CD4-positive, CD25-positive, alpha-beta regulatory T cell (primary cell): Measurements from ENCODE around the gene PEX11A. TPM values are rescaled to one million over a fixed set of nuclear protein-coding genes. Genes with fewer than 3 reads are reported as not detected.

Source experiments
- ATAC-seq, 2 donors: fragments of 150-1000 bp; cut with Tn5 transposase; one replicate each; pipeline ENCODE4 v1.10.0; 2021; ENCODE audit warnings: low read depth in 2 of 2, moderate number of reproducible peaks in 2 of 2, moderate library complexity in 1 of 2
- DNase-seq, 3 donors: peaks; one replicate each; pipeline versions ENCODE4 v3.0.0 to v3.0.0-alpha.2; 2012 to 2022; ENCODE audit warnings: mixed read lengths in 1 of 3
- H3K27ac ChIP-seq: one replicate; pipeline ENCODE4 v1.7.0; 2013; ENCODE audit warnings: mild to moderate bottlenecking, low read length; ENCODE audit not compliant: insufficient read depth, poor library complexity, severe bottlenecking
- H3K27me3 ChIP-seq: one replicate; pipeline ENCODE4 v1.7.0; 2013; ENCODE audit warnings: low read length; ENCODE audit not compliant: control insufficient read depth, insufficient read depth
- H3K36me3 ChIP-seq: one replicate; pipeline ENCODE4 v1.7.0; 2013; ENCODE audit warnings: mild to moderate bottlenecking, low read length, moderate library complexity; ENCODE audit not compliant: control insufficient read depth, insufficient read depth
- H3K4me1 ChIP-seq: 2 replicates; pipeline ENCODE4 v1.7.0; 2013; ENCODE audit warnings: mild to moderate bottlenecking, low read length; ENCODE audit not compliant: insufficient read depth, control insufficient read depth, poor library complexity, severe bottlenecking
- H3K4me3 ChIP-seq: one replicate; pipeline ENCODE4 v1.7.0; 2013; ENCODE audit warnings: low read depth, mild to moderate bottlenecking, low read length, moderate library complexity
- H3K9me3 ChIP-seq, 2 experiments: 1 replicate in 1 of 2; 2 replicates in 1 of 2; pipeline ENCODE4 v1.7.0; 2013; ENCODE audit warnings: low read length in 2 of 2, mild to moderate bottlenecking in 1 of 2, moderate library complexity in 1 of 2; ENCODE audit not compliant: control insufficient read depth in 2 of 2
- H3K27ac Mint-ChIP-seq, 3 donors: one replicate each; pipeline ENCODE4 v1.8.0; 2020 to 2022; ENCODE audit warnings: mild to moderate bottlenecking in 3 of 3, mixed read lengths in 3 of 3, moderate library complexity in 2 of 3
- H3K27me3 Mint-ChIP-seq: one replicate; pipeline ENCODE4 v1.8.0; 2022; ENCODE audit warnings: mild to moderate bottlenecking, mixed read lengths
- H3K36me3 Mint-ChIP-seq: one replicate; pipeline ENCODE4 v1.8.0; 2020; ENCODE audit warnings: mixed read lengths
- H3K4me1 Mint-ChIP-seq, 4 donors: one replicate each; pipeline ENCODE4 v1.8.0; 2020 to 2022; ENCODE audit warnings: mixed read lengths in 4 of 4, mild to moderate bottlenecking in 1 of 4
- H3K4me3 Mint-ChIP-seq, 4 donors: one replicate each; pipeline ENCODE4 v1.8.0; 2020 to 2022; ENCODE audit warnings: mild to moderate bottlenecking in 4 of 4, mixed read lengths in 4 of 4, moderate library complexity in 3 of 4
- H3K9me3 Mint-ChIP-seq, 7 donors: one replicate each; pipeline ENCODE4 v1.8.0; 2020 to 2022; ENCODE audit warnings: mixed read lengths in 7 of 7, mild to moderate bottlenecking in 3 of 7, moderate library complexity in 2 of 7
- polyA plus RNA-seq, 4 donors: library from polyadenylated mRNA; unstranded; fragments of 300-500 nt; fragmentation: Illumina TruSeq; gene quantifications; one replicate each; pipeline ENCODE4 v1.2.3, GENCODE V29; 2021
- total RNA-seq: library from RNA; stranded (reverse); gene quantifications from one replicate; pipeline ENCODE4 v1.2.3, GENCODE V29; 2022

PEX11A gene
- total and polyA plus RNA-seq, 5 donors from 2014 or later = 1.2 to 3.7 (median 1.7) TPM; not detected in 1

- no peaks in the 10 kb centered on the region for H3K27me3 ChIP-seq
- Mint-ChIP-seq H3K9me3 (peaks cover 0 to 2% (median 0%) of the 10 kb centered on the region in 7 donors), H3K27me3 (peaks cover 9% of the 10 kb centered on the region), H3K36me3 (peaks cover 9% of the 10 kb centered on the region), H3K4me1 (peaks cover 0 to 5% (median 0%) of the 10 kb centered on the region in 4 donors), H3K4me3 (no peak overlapping the region), H3K27ac (no peak overlapping the region)
- ATAC-seq (no peak), DNase-seq (no peak)
- no peaks in the 10 kb centered on the region for H3K36me3 ChIP-seq
- H3K4me3 ChIP-seq = no peak overlapping the region
- no peak overlapping the region for H3K27ac ChIP-seq
- H3K9me3 ChIP-seq = no peaks in the 10 kb centered on the region
- no peaks in the 10 kb centered on the region for H3K4me1 ChIP-seq
Measured at GRCh38 chr15:89674526-89674925, 16.0 kb downstream of the PEX11A start.

GRCh38 chr15:89673165-89673512 is 17.4 kb downstream of the PEX11A start:
- no peaks in the 10 kb centered on the region for H3K36me3 ChIP-seq
- Mint-ChIP-seq H3K4me3 (no peak overlapping the region), H3K27me3 (peaks cover 13% of the 10 kb centered on the region), H3K9me3 (peaks cover 0 to 2% (median 0%) of the 10 kb centered on the region in 7 donors), H3K27ac (no peak overlapping the region), H3K4me1 (peaks cover 0 to 5% (median 0%) of the 10 kb centered on the region in 4 donors), H3K36me3 (peaks cover 9% of the 10 kb centered on the region)
- no peaks in the 10 kb centered on the region for H3K27me3 ChIP-seq
- no peaks in the 10 kb centered on the region for H3K4me1 ChIP-seq
- DNase-seq (peak in 1 of 3 donors; percentile 41), ATAC-seq (no peak)
- no peak overlapping the region for H3K27ac ChIP-seq
- H3K4me3 ChIP-seq = no peak overlapping the region
- H3K9me3 ChIP-seq = no peaks in the 10 kb centered on the region

GRCh38 chr15:89672221-89673164 is 18.1 kb downstream of the PEX11A start:
- no peak overlapping the region for H3K4me3 ChIP-seq
- no peaks in the 10 kb centered on the region for H3K4me1 ChIP-seq
- no peaks in the 10 kb centered on the region for H3K27me3 ChIP-seq
- Mint-ChIP-seq H3K27me3 (peaks cover 20% of the 10 kb centered on the region), H3K27ac (no peak overlapping the region), H3K36me3 (peaks cover 9% of the 10 kb centered on the region), H3K9me3 (peaks cover 0 to 2% (median 0%) of the 10 kb centered on the region in 7 donors), H3K4me1 (peaks cover 0 to 5% (median 0%) of the 10 kb centered on the region in 4 donors), H3K4me3 (no peak overlapping the region)
- no peaks in the 10 kb centered on the region for H3K36me3 ChIP-seq
- H3K27ac ChIP-seq = no peak overlapping the region
- no peaks in the 10 kb centered on the region for H3K9me3 ChIP-seq
- DNase-seq (no peak), ATAC-seq (no peak)

- Histone ChIP-seq H3K4me1 (no peaks in the 10 kb centered on the region), H3K4me3 (no peak overlapping the region), H3K27ac (no peak overlapping the region), H3K36me3 (no peaks in the 10 kb centered on the region), H3K9me3 (no peaks in the 10 kb centered on the region), H3K27me3 (no peaks in the 10 kb centered on the region)
- Mint-ChIP-seq H3K4me3 (no peak overlapping the region), H3K36me3 (peaks cover 3% of the 10 kb centered on the region), H3K27me3 (peaks cover 21% of the 10 kb centered on the region), H3K9me3 (peaks cover 0 to 2% (median 0%) of the 10 kb centered on the region in 7 donors), H3K27ac (no peak overlapping the region), H3K4me1 (peaks cover 0 to 5% (median 0%) of the 10 kb centered on the region in 4 donors)
- DNase-seq = no peak
- no peak for ATAC-seq
Measured at GRCh38 chr15:89671687-89672086, 18.9 kb downstream of the PEX11A start.

- H3K4me3 Mint-ChIP-seq = no peak overlapping the region
- H3K27ac Mint-ChIP-seq = no peak overlapping the region
- H3K27me3 ChIP-seq = no peaks in the 10 kb centered on the region
- H3K9me3 Mint-ChIP-seq = peaks cover 0 to 2% (median 0%) of the 10 kb centered on the region in 7 donors
- H3K36me3 Mint-ChIP-seq = peaks cover 3% of the 10 kb centered on the region
- no peak overlapping the region for H3K4me3 ChIP-seq
- peaks cover 0 to 5% (median 0%) of the 10 kb centered on the region in 4 donors for H3K4me1 Mint-ChIP-seq
- H3K27me3 Mint-ChIP-seq = peaks cover 27% of the 10 kb centered on the region
- DNase-seq (no peak), ATAC-seq (no peak)
- no peaks in the 10 kb centered on the region for H3K4me1 ChIP-seq
- no peaks in the 10 kb centered on the region for H3K36me3 ChIP-seq
- no peak overlapping the region for H3K27ac ChIP-seq
- H3K9me3 ChIP-seq = no peaks in the 10 kb centered on the region
Measured at GRCh38 chr15:89670971-89671560, 19.5 kb downstream of the PEX11A start.

- Histone ChIP-seq H3K36me3 (no peaks in the 10 kb centered on the region), H3K9me3 (no peaks in the 10 kb centered on the region), H3K27me3 (peaks cover 1% of the 10 kb centered on the region), H3K4me1 (no peaks in the 10 kb centered on the region), H3K4me3 (no peak overlapping the region), H3K27ac (no peak overlapping the region)
- H3K4me3 Mint-ChIP-seq = no peak overlapping the region
- ATAC-seq = no peak
- peaks cover 3% of the 10 kb centered on the region for H3K36me3 Mint-ChIP-seq
- DNase-seq = no peak
- H3K27ac Mint-ChIP-seq = no peak overlapping the region
- H3K4me1 Mint-ChIP-seq = peaks cover 0 to 5% (median under 1%) of the 10 kb centered on the region in 4 donors
- peaks cover 30% of the 10 kb centered on the region for H3K27me3 Mint-ChIP-seq
- peaks cover 0 to 2% (median 0%) of the 10 kb centered on the region in 7 donors for H3K9me3 Mint-ChIP-seq
Measured at GRCh38 chr15:89669941-89670340, 20.6 kb downstream of the PEX11A start.

GRCh38 chr15:89669309-89669865 is 21.2 kb downstream of the PEX11A start:
- Mint-ChIP-seq H3K27ac (no peak overlapping the region), H3K4me3 (no peak overlapping the region), H3K36me3 (peaks cover 3% of the 10 kb centered on the region), H3K4me1 (peaks cover 0 to 5% (median 2%) of the 10 kb centered on the region in 4 donors), H3K27me3 (peaks cover 36% of the 10 kb centered on the region), H3K9me3 (peaks cover 0 to 2% (median 0%) of the 10 kb centered on the region in 7 donors)
- Histone ChIP-seq H3K4me1 (no peaks in the 10 kb centered on the region), H3K27me3 (peaks cover 7% of the 10 kb centered on the region), H3K4me3 (no peak overlapping the region), H3K27ac (no peak overlapping the region), H3K36me3 (no peaks in the 10 kb centered on the region), H3K9me3 (no peaks in the 10 kb centered on the region)
- DNase-seq = no peak
- no peak for ATAC-seq
